ENCODE measurements around the gene ATXN2L.

DNA sequence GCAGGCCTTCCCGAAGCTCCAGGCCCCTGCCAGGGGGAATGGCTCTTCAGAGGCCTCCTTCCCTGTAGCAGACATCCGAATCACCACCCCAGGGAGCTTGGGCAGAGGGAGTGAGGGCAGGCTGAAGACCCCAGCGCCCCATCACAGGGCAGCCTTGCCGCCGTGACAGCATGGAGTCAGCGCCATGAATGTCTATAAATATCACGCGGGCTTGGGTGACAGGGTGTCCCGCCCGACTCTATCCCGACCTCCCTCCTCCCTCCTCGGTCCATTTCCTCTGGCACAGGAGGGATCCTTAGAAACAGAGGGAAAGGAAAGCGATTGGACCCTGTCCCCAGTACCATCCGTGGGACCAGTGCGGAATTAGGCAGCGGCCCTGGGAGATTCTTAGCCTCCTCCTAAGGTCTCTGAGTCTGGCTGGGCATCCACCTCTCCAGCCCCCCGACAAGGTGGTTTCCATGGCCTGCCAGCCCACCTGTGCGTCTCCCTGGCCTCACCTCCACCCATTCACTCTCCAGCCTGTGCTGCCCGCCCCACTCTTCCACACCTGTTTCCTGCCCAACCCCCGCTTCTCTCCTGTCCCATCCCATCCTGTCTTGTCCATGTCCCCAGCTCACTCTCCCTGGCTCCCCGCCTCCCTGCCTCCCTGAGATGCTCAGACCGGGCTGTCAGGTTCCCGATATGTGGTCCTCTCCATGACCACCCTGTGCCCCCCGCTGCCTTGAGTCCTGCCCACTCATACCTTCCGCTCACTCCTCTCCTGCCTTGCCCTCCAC, 60.6 kb downstream of the ATXN2L start:
- TF ChIP-seq EP300 (IDR thresholded peaks at IDR 0.05; ENCODE audit: borderline replicate concordance): no peak
- no peak for TF ChIP-seq CREB1 (IDR thresholded peaks at IDR 0.05; ENCODE audit: low read depth)
- TF ChIP-seq, protein P1, sequence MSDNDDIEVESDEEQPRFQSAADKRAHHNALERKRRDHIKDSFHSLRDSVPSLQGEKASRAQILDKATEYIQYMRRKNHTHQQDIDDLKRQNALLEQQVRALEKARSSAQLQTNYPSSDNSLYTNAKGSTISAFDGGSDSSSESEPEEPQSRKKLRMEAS (IDR thresholded peaks at IDR 0.05): no peak
- TF ChIP-seq, protein P2, sequence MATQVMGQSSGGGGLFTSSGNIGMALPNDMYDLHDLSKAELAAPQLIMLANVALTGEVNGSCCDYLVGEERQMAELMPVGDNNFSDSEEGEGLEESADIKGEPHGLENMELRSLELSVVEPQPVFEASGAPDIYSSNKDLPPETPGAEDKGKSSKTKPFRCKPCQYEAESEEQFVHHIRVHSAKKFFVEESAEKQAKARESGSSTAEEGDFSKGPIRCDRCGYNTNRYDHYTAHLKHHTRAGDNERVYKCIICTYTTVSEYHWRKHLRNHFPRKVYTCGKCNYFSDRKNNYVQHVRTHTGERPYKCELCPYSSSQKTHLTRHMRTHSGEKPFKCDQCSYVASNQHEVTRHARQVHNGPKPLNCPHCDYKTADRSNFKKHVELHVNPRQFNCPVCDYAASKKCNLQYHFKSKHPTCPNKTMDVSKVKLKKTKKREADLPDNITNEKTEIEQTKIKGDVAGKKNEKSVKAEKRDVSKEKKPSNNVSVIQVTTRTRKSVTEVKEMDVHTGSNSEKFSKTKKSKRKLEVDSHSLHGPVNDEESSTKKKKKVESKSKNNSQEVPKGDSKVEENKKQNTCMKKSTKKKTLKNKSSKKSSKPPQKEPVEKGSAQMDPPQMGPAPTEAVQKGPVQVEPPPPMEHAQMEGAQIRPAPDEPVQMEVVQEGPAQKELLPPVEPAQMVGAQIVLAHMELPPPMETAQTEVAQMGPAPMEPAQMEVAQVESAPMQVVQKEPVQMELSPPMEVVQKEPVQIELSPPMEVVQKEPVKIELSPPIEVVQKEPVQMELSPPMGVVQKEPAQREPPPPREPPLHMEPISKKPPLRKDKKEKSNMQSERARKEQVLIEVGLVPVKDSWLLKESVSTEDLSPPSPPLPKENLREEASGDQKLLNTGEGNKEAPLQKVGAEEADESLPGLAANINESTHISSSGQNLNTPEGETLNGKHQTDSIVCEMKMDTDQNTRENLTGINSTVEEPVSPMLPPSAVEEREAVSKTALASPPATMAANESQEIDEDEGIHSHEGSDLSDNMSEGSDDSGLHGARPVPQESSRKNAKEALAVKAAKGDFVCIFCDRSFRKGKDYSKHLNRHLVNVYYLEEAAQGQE (IDR thresholded peaks at IDR 0.05; ENCODE audit: low read depth): no peak
- TF ChIP-seq CEBPB (IDR thresholded peaks at IDR 0.05): no peak
- TF ChIP-seq, protein P3, sequence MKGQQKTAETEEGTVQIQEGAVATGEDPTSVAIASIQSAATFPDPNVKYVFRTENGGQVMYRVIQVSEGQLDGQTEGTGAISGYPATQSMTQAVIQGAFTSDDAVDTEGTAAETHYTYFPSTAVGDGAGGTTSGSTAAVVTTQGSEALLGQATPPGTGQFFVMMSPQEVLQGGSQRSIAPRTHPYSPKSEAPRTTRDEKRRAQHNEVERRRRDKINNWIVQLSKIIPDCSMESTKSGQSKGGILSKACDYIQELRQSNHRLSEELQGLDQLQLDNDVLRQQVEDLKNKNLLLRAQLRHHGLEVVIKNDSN (IDR thresholded peaks at IDR 0.05): no peak
- no peak for TF ChIP-seq RAD21 (IDR thresholded peaks at IDR 0.05; ENCODE audit: low read depth)
- TF ChIP-seq NFIC (IDR thresholded peaks at IDR 0.05): no peak
- no peak for TF ChIP-seq TAF1 (IDR thresholded peaks at IDR 0.05; ENCODE audit: low read depth)
- TF ChIP-seq YY1 (IDR thresholded peaks at IDR 0.05; ENCODE audit: low read depth): no peak
- no peak for TF ChIP-seq EGR1 (IDR thresholded peaks at IDR 0.05)
- no peak for TF ChIP-seq ZBTB7A (IDR thresholded peaks at IDR 0.05; ENCODE audit: low read depth)
